Glutamatergic neuron (in vitro differentiated cells): Measurements from ENCODE around the gene GPR158. TPM values are rescaled to one million over a fixed set of nuclear protein-coding genes. Genes with fewer than 3 reads are reported as not detected.

Source experiments
- DNase-seq: peaks from one replicate; pipeline ENCODE4 v3.0.0; 2022
- H3K27ac Mint-ChIP-seq: one replicate; pipeline ENCODE4 v1.8.0; 2020; ENCODE audit warnings: mild to moderate bottlenecking, mixed read lengths, inconsistent platforms; ENCODE audit not compliant: unreplicated experiment
- H3K27me3 Mint-ChIP-seq: one replicate; pipeline ENCODE4 v1.8.0; 2020; ENCODE audit warnings: mild to moderate bottlenecking, moderate library complexity, mixed read lengths, inconsistent platforms; ENCODE audit not compliant: unreplicated experiment
- H3K36me3 Mint-ChIP-seq: one replicate; pipeline ENCODE4 v1.8.0; 2020; ENCODE audit warnings: mild to moderate bottlenecking, mixed read lengths, inconsistent platforms; ENCODE audit not compliant: unreplicated experiment
- H3K4me1 Mint-ChIP-seq: one replicate; pipeline ENCODE4 v1.8.0; 2020; ENCODE audit warnings: mild to moderate bottlenecking, low read depth, mixed read lengths, inconsistent platforms; ENCODE audit not compliant: unreplicated experiment
- H3K4me3 Mint-ChIP-seq: one replicate; pipeline ENCODE4 v1.8.0; 2020; ENCODE audit warnings: mild to moderate bottlenecking, mixed read lengths, inconsistent platforms; ENCODE audit not compliant: unreplicated experiment
- H3K9me3 Mint-ChIP-seq: one replicate; pipeline ENCODE4 v1.8.0; 2020; ENCODE audit warnings: mild to moderate bottlenecking, moderate library complexity, mixed read lengths, inconsistent platforms; ENCODE audit not compliant: unreplicated experiment
- CTCF ChIP-seq: fragments of 200-600 bp; sonication (generic); IDR thresholded peaks from one replicate; pipeline ENCODE4 v1.5.0; 2021; ENCODE audit not compliant: partially characterized antibody, unreplicated experiment
- total RNA-seq: library from RNA; stranded (reverse); fragmentation: NEBNext Ultra II Directional; extraction: Animal tissue kit (Norgen Biotek cat#: 25700); gene quantifications from one replicate; pipeline ENCODE4 v1.2.1, GENCODE V29; 2021; ENCODE audit not compliant: unreplicated experiment

The GPR158 gene
- total RNA-seq, 1 donor from 2014 or later: 2.6 TPM

GRCh38 chr10:25629333-25629732, 454.5 kb downstream of the GPR158 start:
- H3K9me3 Mint-ChIP-seq: no peaks in the 10 kb centered on the region
- TF ChIP-seq CTCF: no peak
- no peaks in the 10 kb centered on the region for H3K36me3 Mint-ChIP-seq
- H3K27me3 Mint-ChIP-seq: peaks cover 2% of the 10 kb centered on the region
- H3K4me3 Mint-ChIP-seq: no peak overlapping the region
- H3K27ac Mint-ChIP-seq: no peak overlapping the region
- H3K4me1 Mint-ChIP-seq: no peaks in the 10 kb centered on the region
- no peak for DNase-seq

GRCh38 chr10:25631471-25631870, 456.7 kb downstream of the GPR158 start:
- Mint-ChIP-seq H3K4me1 (no peaks in the 10 kb centered on the region), H3K36me3 (no peaks in the 10 kb centered on the region), H3K4me3 (no peak overlapping the region), H3K27ac (no peak overlapping the region), H3K9me3 (no peaks in the 10 kb centered on the region), H3K27me3 (peaks cover 2% of the 10 kb centered on the region)
- TF ChIP-seq CTCF: no peak
- no peak for DNase-seq

- Mint-ChIP-seq H3K4me3 (no peak overlapping the region), H3K9me3 (no peaks in the 10 kb centered on the region), H3K27ac (no peak overlapping the region), H3K4me1 (no peaks in the 10 kb centered on the region), H3K36me3 (no peaks in the 10 kb centered on the region), H3K27me3 (peaks cover 2% of the 10 kb centered on the region)
- DNase-seq: no peak
- no peak for TF ChIP-seq CTCF
Observed at GRCh38 chr10:25632802-25633201, 458.0 kb downstream of the GPR158 start.

- no peaks in the 10 kb centered on the region for H3K36me3 Mint-ChIP-seq
- H3K4me3 Mint-ChIP-seq: no peak overlapping the region
- peaks cover 2% of the 10 kb centered on the region for H3K27me3 Mint-ChIP-seq
- H3K27ac Mint-ChIP-seq: no peak overlapping the region
- no peak for DNase-seq
- H3K9me3 Mint-ChIP-seq: no peaks in the 10 kb centered on the region
- no peak for TF ChIP-seq CTCF
- no peaks in the 10 kb centered on the region for H3K4me1 Mint-ChIP-seq
Observed at GRCh38 chr10:25633542-25633941, 458.7 kb downstream of the GPR158 start.

- TF ChIP-seq CTCF: no peak
- Mint-ChIP-seq H3K9me3 (no peaks in the 10 kb centered on the region), H3K27me3 (no peaks in the 10 kb centered on the region), H3K4me3 (no peak overlapping the region), H3K27ac (no peak overlapping the region), H3K36me3 (no peaks in the 10 kb centered on the region), H3K4me1 (no peaks in the 10 kb centered on the region)
- no peak for DNase-seq
Observed at GRCh38 chr10:25639646-25640045, 464.8 kb downstream of the GPR158 start.
